ENCODE results near the gene TFIP11.
A peak's percentile ranks its signal among the peaks of the same experiment; 100 is the strongest.

The TFIP11 gene

GRCh38 chr22:26527167-26527566 lies 14.9 kb upstream of the TFIP11 start:
- Histone ChIP-seq H3K36me3 (ENCODE audit: control insufficient read depth, insufficient read depth, low read length) (peaks cover 59% of the 10 kb centered on the region), H3K27ac (ENCODE audit: low read depth, low read length, severe bottlenecking) (no peak overlapping the region), H3K9me3 (ENCODE audit: control insufficient read depth, low read length) (no peaks in the 10 kb centered on the region), H3K4me3 (ENCODE audit: extremely low read depth, insufficient read depth, low read length, poor library complexity, severe bottlenecking) (no peak overlapping the region), H3K4me1 (ENCODE audit: control insufficient read depth, insufficient read depth, low read length, poor library complexity, severe bottlenecking) (peaks cover 7% of the 10 kb centered on the region)
- WGBS, 2 experiments (ENCODE audit: insufficient coverage in 2 of 2), result 60 to 89% methylated on average over 1 to 3 of the region's 3 CpGs

- H3K4me3 ChIP-seq (ENCODE audit: extremely low read depth, insufficient read depth, low read length, poor library complexity, severe bottlenecking), result no peak overlapping the region
- WGBS, 2 experiments (ENCODE audit: insufficient coverage in 2 of 2), result 100% methylated on average over 1 to 3 of the region's 7 CpGs
- peaks cover 52% of the 10 kb centered on the region for H3K36me3 ChIP-seq (ENCODE audit: control insufficient read depth, insufficient read depth, low read length)
- H3K4me1 ChIP-seq (ENCODE audit: control insufficient read depth, insufficient read depth, low read length, poor library complexity, severe bottlenecking), result peaks cover 7% of the 10 kb centered on the region
- H3K9me3 ChIP-seq (ENCODE audit: control insufficient read depth, low read length), result no peaks in the 10 kb centered on the region
- H3K27ac ChIP-seq (ENCODE audit: low read depth, low read length, severe bottlenecking), result no peak overlapping the region
Observed at GRCh38 chr22:26525946-26526564, 13.8 kb upstream of the TFIP11 start.

GRCh38 chr22:26524870-26525269 lies 12.6 kb upstream of the TFIP11 start:
- H3K4me3 ChIP-seq (ENCODE audit: extremely low read depth, insufficient read depth, low read length, poor library complexity, severe bottlenecking), result no peak overlapping the region
- 89 to 100% methylated on average over 4 of the region's 4 CpGs for WGBS, 2 experiments (ENCODE audit: insufficient coverage in 2 of 2)
- no peak overlapping the region for H3K27ac ChIP-seq (ENCODE audit: low read depth, low read length, severe bottlenecking)
- H3K4me1 ChIP-seq (ENCODE audit: control insufficient read depth, insufficient read depth, low read length, poor library complexity, severe bottlenecking), result peaks cover 7% of the 10 kb centered on the region
- H3K36me3 ChIP-seq (ENCODE audit: control insufficient read depth, insufficient read depth, low read length), result peaks cover 41% of the 10 kb centered on the region
- H3K9me3 ChIP-seq (ENCODE audit: control insufficient read depth, low read length), result no peaks in the 10 kb centered on the region

GRCh38 chr22:26522592-26522991 lies 10.3 kb upstream of the TFIP11 start:
- Histone ChIP-seq H3K4me3 (ENCODE audit: extremely low read depth, insufficient read depth, low read length, poor library complexity, severe bottlenecking) (no peak overlapping the region), H3K4me1 (ENCODE audit: control insufficient read depth, insufficient read depth, low read length, poor library complexity, severe bottlenecking) (no peaks in the 10 kb centered on the region), H3K27ac (ENCODE audit: low read depth, low read length, severe bottlenecking) (no peak overlapping the region), H3K36me3 (ENCODE audit: control insufficient read depth, insufficient read depth, low read length) (peaks cover 37% of the 10 kb centered on the region), H3K9me3 (ENCODE audit: control insufficient read depth, low read length) (no peaks in the 10 kb centered on the region)
- WGBS, 2 experiments (ENCODE audit: insufficient coverage in 2 of 2), result 90 to 96% methylated on average over 3 to 4 of the region's 4 CpGs

GRCh38 chr22:26522012-26522411 lies 9.7 kb upstream of the TFIP11 start:
- no peak overlapping the region for H3K27ac ChIP-seq (ENCODE audit: low read depth, low read length, severe bottlenecking)
- H3K4me3 ChIP-seq (ENCODE audit: extremely low read depth, insufficient read depth, low read length, poor library complexity, severe bottlenecking), result no peak overlapping the region
- no CpG with 5 or more reads among the region's 2 CpGs for WGBS, 2 experiments (ENCODE audit: insufficient coverage in 2 of 2)
- H3K36me3 ChIP-seq (ENCODE audit: control insufficient read depth, insufficient read depth, low read length), result peaks cover 31% of the 10 kb centered on the region
- H3K4me1 ChIP-seq (ENCODE audit: control insufficient read depth, insufficient read depth, low read length, poor library complexity, severe bottlenecking), result no peaks in the 10 kb centered on the region
- H3K9me3 ChIP-seq (ENCODE audit: control insufficient read depth, low read length), result no peaks in the 10 kb centered on the region

- H3K27ac ChIP-seq (ENCODE audit: low read depth, low read length, severe bottlenecking), result no peak overlapping the region
- H3K36me3 ChIP-seq (ENCODE audit: control insufficient read depth, insufficient read depth, low read length), result no peaks in the 10 kb centered on the region
- H3K4me1 ChIP-seq (ENCODE audit: control insufficient read depth, insufficient read depth, low read length, poor library complexity, severe bottlenecking), result no peaks in the 10 kb centered on the region
- no peaks in the 10 kb centered on the region for H3K9me3 ChIP-seq (ENCODE audit: control insufficient read depth, low read length)
- no CpG with 5 or more reads among the region's 5 CpGs for WGBS, 2 experiments (ENCODE audit: insufficient coverage in 2 of 2)
- no peak overlapping the region for H3K4me3 ChIP-seq (ENCODE audit: extremely low read depth, insufficient read depth, low read length, poor library complexity, severe bottlenecking)
Observed at GRCh38 chr22:26517429-26517828, 5.2 kb upstream of the TFIP11 start.

- Histone ChIP-seq H3K4me3 (ENCODE audit: extremely low read depth, insufficient read depth, low read length, poor library complexity, severe bottlenecking) (no peak overlapping the region), H3K36me3 (ENCODE audit: control insufficient read depth, insufficient read depth, low read length) (no peaks in the 10 kb centered on the region), H3K9me3 (ENCODE audit: control insufficient read depth, low read length) (no peaks in the 10 kb centered on the region), H3K27ac (ENCODE audit: low read depth, low read length, severe bottlenecking) (no peak overlapping the region), H3K4me1 (ENCODE audit: control insufficient read depth, insufficient read depth, low read length, poor library complexity, severe bottlenecking) (no peaks in the 10 kb centered on the region)
- WGBS, 2 experiments (ENCODE audit: insufficient coverage in 2 of 2), result 86 to 100% methylated on average over 1 of the region's 1 CpG
Observed at GRCh38 chr22:26516503-26516902, 4.2 kb upstream of the TFIP11 start.

- WGBS, 2 experiments (ENCODE audit: insufficient coverage in 2 of 2), result 73 to 95% methylated on average over 2 to 3 of the region's 3 CpGs
- Histone ChIP-seq H3K4me3 (ENCODE audit: extremely low read depth, insufficient read depth, low read length, poor library complexity, severe bottlenecking) (no peak overlapping the region), H3K36me3 (ENCODE audit: control insufficient read depth, insufficient read depth, low read length) (peaks cover under 1% of the 10 kb centered on the region), H3K9me3 (ENCODE audit: control insufficient read depth, low read length) (no peaks in the 10 kb centered on the region), H3K27ac (ENCODE audit: low read depth, low read length, severe bottlenecking) (no peak overlapping the region), H3K4me1 (ENCODE audit: control insufficient read depth, insufficient read depth, low read length, poor library complexity, severe bottlenecking) (no peaks in the 10 kb centered on the region)
Observed at GRCh38 chr22:26515931-26516330, 3.7 kb upstream of the TFIP11 start.

GRCh38 chr22:26514419-26515161 lies 2.3 kb upstream of the TFIP11 start:
- Histone ChIP-seq H3K4me3 (ENCODE audit: extremely low read depth, insufficient read depth, low read length, poor library complexity, severe bottlenecking) (no peak overlapping the region), H3K36me3 (ENCODE audit: control insufficient read depth, insufficient read depth, low read length) (peaks cover 10% of the 10 kb centered on the region), H3K27ac (ENCODE audit: low read depth, low read length, severe bottlenecking) (no peak overlapping the region), H3K9me3 (ENCODE audit: control insufficient read depth, low read length) (no peaks in the 10 kb centered on the region), H3K4me1 (ENCODE audit: control insufficient read depth, insufficient read depth, low read length, poor library complexity, severe bottlenecking) (no peaks in the 10 kb centered on the region)
- WGBS, 2 experiments (ENCODE audit: insufficient coverage in 2 of 2), result 95 to 96% methylated on average over 5 to 7 of the region's 12 CpGs

GRCh38 chr22:26513838-26514237 lies 1.6 kb upstream of the TFIP11 start:
- WGBS, 2 experiments (ENCODE audit: insufficient coverage in 2 of 2), result 100% methylated on average over 1 of the region's 1 CpG
- no peaks in the 10 kb centered on the region for H3K4me1 ChIP-seq (ENCODE audit: control insufficient read depth, insufficient read depth, low read length, poor library complexity, severe bottlenecking)

GRCh38 chr22:26508148-26508547 lies 4.1 kb downstream of the TFIP11 start:
- Histone ChIP-seq H3K27ac (ENCODE audit: low read depth, low read length, severe bottlenecking) (no peak overlapping the region), H3K4me3 (ENCODE audit: extremely low read depth, insufficient read depth, low read length, poor library complexity, severe bottlenecking) (no peak overlapping the region), H3K4me1 (ENCODE audit: control insufficient read depth, insufficient read depth, low read length, poor library complexity, severe bottlenecking) (peaks cover 6% of the 10 kb centered on the region), H3K36me3 (ENCODE audit: control insufficient read depth, insufficient read depth, low read length) (peaks cover 71% of the 10 kb centered on the region), H3K9me3 (ENCODE audit: control insufficient read depth, low read length) (no peaks in the 10 kb centered on the region)

More at GRCh38 chr22:26513838-26514237, 1.6 kb upstream of the TFIP11 start:
- H3K27ac ChIP-seq (ENCODE audit: low read depth, low read length, severe bottlenecking), result no peak overlapping the region
- peaks cover 17% of the 10 kb centered on the region for H3K36me3 ChIP-seq (ENCODE audit: control insufficient read depth, insufficient read depth, low read length)
- H3K9me3 ChIP-seq (ENCODE audit: control insufficient read depth, low read length), result no peaks in the 10 kb centered on the region
- H3K4me3 ChIP-seq (ENCODE audit: extremely low read depth, insufficient read depth, low read length, poor library complexity, severe bottlenecking), result peak overlapping the region; percentile 87

All from mesodermal cell (in vitro differentiated cells).